Astrocyte (in vitro differentiated cells and primary cell): Measurements from ENCODE around the gene PGD. TPM values are rescaled to one million over a fixed set of nuclear protein-coding genes. Genes with fewer than 3 reads are reported as not detected.

ENCODE experiments used
- DNase-seq: peaks from one replicate; pipeline ENCODE4 v3.0.0-alpha.2; 2010; ENCODE audit warnings: low read depth
- FAIRE-seq: peaks from 2 replicates; lab custom pipeline; 2011; peaks lifted over from hg19 to GRCh38; lab: Jason Lieb, UNC
- H2AFZ ChIP-seq: 2 replicates; pipeline ENCODE4 v1.6.0; 2012; ENCODE audit warnings: low read depth, low read length, inconsistent platforms
- H3K27ac ChIP-seq: 2 replicates; pipeline ENCODE4 v1.5.1; 2011; ENCODE audit warnings: low read depth, low read length, inconsistent platforms
- H3K27me3 ChIP-seq: 2 replicates; pipeline ENCODE4 v1.6.0; 2011; ENCODE audit warnings: low read length, inconsistent platforms; ENCODE audit not compliant: insufficient read depth
- H3K36me3 ChIP-seq: 2 replicates; pipeline ENCODE4 v1.5.1; 2011; ENCODE audit warnings: low read length, inconsistent platforms; ENCODE audit not compliant: insufficient read depth
- H3K4me1 ChIP-seq: 2 replicates; pipeline ENCODE4 v1.5.1; 2011; ENCODE audit warnings: low read length, inconsistent platforms; ENCODE audit not compliant: insufficient read depth
- H3K4me2 ChIP-seq: 2 replicates; pipeline ENCODE4 v1.6.0; 2012; ENCODE audit warnings: low read length, inconsistent platforms
- H3K4me3 ChIP-seq: 2 replicates; pipeline ENCODE4 v1.5.1; 2011; ENCODE audit warnings: low read depth, mild to moderate bottlenecking, low read length, inconsistent platforms; ENCODE audit not compliant: insufficient read depth
- H3K79me2 ChIP-seq: 2 replicates; pipeline ENCODE4 v1.6.0; 2012; ENCODE audit warnings: mild to moderate bottlenecking, low read length, inconsistent platforms; ENCODE audit not compliant: insufficient read depth
- H3K9ac ChIP-seq: 2 replicates; pipeline ENCODE4 v1.6.0; 2012; ENCODE audit warnings: mild to moderate bottlenecking, low read length, inconsistent platforms
- H3K9me3 ChIP-seq: 2 replicates; pipeline ENCODE4 v1.5.1; 2012; ENCODE audit warnings: low read depth, mild to moderate bottlenecking, low read length, inconsistent platforms; ENCODE audit not compliant: insufficient read depth
- H4K20me1 ChIP-seq: 2 replicates; pipeline ENCODE4 v1.6.0; 2012; ENCODE audit warnings: low read length, inconsistent platforms; ENCODE audit not compliant: insufficient read depth
- H3K27ac Mint-ChIP-seq: one replicate; pipeline ENCODE4 v1.8.0; 2021; ENCODE audit warnings: mild to moderate bottlenecking, mixed read lengths; ENCODE audit not compliant: unreplicated experiment
- H3K27me3 Mint-ChIP-seq: one replicate; pipeline ENCODE4 v1.8.0; 2021; ENCODE audit warnings: low read depth, mixed read lengths; ENCODE audit not compliant: unreplicated experiment
- H3K36me3 Mint-ChIP-seq: one replicate; pipeline ENCODE4 v1.8.0; 2021; ENCODE audit warnings: low read depth, mixed read lengths; ENCODE audit not compliant: unreplicated experiment
- H3K4me1 Mint-ChIP-seq: one replicate; pipeline ENCODE4 v1.8.0; 2021; ENCODE audit warnings: low read depth, mixed read lengths; ENCODE audit not compliant: unreplicated experiment
- H3K4me3 Mint-ChIP-seq: one replicate; pipeline ENCODE4 v1.8.0; 2021; ENCODE audit warnings: mild to moderate bottlenecking, moderate library complexity, mixed read lengths; ENCODE audit not compliant: unreplicated experiment
- H3K9me3 Mint-ChIP-seq: one replicate; pipeline ENCODE4 v1.8.0; 2021; ENCODE audit warnings: mild to moderate bottlenecking, mixed read lengths; ENCODE audit not compliant: unreplicated experiment
- EZH2 ChIP-seq: IDR thresholded peaks from 2 replicates; pipeline ENCODE4 v1.6.1; 2012; ENCODE audit warnings: mild to moderate bottlenecking, low read length, inconsistent platforms; ENCODE audit not compliant: insufficient read depth
- total RNA-seq: library from RNA; stranded (reverse); gene quantifications from 2 replicates; pipeline ENCODE4 v1.2.1, GENCODE V29; 2021
- TF ChIP-seq, protein P1 (sequence below): IDR thresholded peaks from 2 replicates; pipeline ENCODE4 v1.5.1; 2011; ENCODE audit warnings: low read depth, mild to moderate bottlenecking, inconsistent platforms, low read length, moderate library complexity; ENCODE audit not compliant: insufficient read depth

PGD gene
- total RNA-seq, 1 donor from 2014 or later: 224 TPM

DNA sequence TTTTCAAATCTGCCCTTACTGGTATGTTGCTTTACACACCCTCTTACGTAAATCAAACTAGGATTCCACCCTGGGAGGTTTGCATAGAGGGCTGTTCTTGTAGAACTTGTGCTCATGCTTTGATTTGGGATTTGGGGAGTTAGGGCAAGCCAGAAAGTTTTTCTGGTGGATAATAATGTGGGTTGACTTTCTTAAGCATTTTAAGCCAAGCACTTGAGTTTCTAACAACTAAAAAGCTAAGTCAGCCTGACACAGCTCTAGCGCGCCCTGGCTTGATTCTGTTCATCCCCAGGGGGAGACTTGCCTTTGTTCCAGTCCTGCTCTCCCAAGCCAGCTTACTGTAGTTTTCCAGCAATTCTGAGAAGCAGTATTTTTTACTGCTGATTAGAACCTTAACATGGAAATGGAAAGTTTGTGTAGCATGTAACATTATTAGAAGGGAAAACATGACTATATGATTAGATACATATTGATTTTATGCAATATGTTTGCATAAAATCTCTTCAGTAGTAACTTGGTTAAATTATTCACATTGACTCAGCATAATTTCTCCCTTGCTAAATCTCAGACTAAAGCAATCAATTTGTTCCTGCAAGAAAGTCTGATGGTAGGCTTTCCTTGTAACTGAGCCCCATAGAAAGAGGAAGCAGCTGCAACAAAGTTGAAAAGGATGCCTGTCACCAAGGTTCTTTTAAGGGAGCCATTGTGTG is 11.0 kb upstream of the PGD start:
- Mint-ChIP-seq H3K4me1 (peaks cover 10% of the 10 kb centered on the region), H3K27ac (peak overlapping the region; percentile 41), H3K27me3 (no peaks in the 10 kb centered on the region), H3K9me3 (peaks cover 2% of the 10 kb centered on the region), H3K36me3 (peaks cover 5% of the 10 kb centered on the region), H3K4me3 (no peak overlapping the region)
- no peak for TF ChIP-seq EZH2
- TF ChIP-seq, protein P1, sequence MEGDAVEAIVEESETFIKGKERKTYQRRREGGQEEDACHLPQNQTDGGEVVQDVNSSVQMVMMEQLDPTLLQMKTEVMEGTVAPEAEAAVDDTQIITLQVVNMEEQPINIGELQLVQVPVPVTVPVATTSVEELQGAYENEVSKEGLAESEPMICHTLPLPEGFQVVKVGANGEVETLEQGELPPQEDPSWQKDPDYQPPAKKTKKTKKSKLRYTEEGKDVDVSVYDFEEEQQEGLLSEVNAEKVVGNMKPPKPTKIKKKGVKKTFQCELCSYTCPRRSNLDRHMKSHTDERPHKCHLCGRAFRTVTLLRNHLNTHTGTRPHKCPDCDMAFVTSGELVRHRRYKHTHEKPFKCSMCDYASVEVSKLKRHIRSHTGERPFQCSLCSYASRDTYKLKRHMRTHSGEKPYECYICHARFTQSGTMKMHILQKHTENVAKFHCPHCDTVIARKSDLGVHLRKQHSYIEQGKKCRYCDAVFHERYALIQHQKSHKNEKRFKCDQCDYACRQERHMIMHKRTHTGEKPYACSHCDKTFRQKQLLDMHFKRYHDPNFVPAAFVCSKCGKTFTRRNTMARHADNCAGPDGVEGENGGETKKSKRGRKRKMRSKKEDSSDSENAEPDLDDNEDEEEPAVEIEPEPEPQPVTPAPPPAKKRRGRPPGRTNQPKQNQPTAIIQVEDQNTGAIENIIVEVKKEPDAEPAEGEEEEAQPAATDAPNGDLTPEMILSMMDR: no peak
- no peaks in the 10 kb centered on the region for H3K79me2 ChIP-seq
- H3K36me3 ChIP-seq: no peaks in the 10 kb centered on the region
- no peak overlapping the region for H3K4me3 ChIP-seq
- peak overlapping the region; percentile 67 for H3K27ac ChIP-seq
- DNase-seq: peak; percentile 63
- H3K4me2 ChIP-seq: peak overlapping the region; percentile 70
- no peaks in the 10 kb centered on the region for H4K20me1 ChIP-seq
- H3K9ac ChIP-seq: peak overlapping the region; percentile 55
- peak; percentile 89 for FAIRE-seq
- H3K9me3 ChIP-seq: no peaks in the 10 kb centered on the region
- no peak overlapping the region for H2AFZ ChIP-seq
- H3K4me1 ChIP-seq: peaks cover 14% of the 10 kb centered on the region
- no peaks in the 10 kb centered on the region for H3K27me3 ChIP-seq

DNA sequence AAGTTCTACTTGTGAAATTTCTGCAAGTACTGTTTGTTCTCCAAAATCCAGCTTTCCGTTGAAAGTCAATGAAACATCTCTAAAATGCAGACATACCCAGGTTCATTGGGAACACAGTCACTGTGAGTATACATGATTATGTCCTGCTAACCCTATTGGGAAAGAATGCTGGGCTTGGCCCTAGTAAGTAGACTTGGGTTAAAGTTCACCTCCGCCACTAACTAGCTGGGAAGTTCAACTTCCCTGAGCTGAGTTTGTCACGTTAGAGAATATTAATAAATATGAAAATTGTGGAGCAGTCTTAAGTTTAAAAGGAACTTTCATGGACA is 10.5 kb upstream of the PGD start:
- peaks cover 2% of the 10 kb centered on the region for H3K9me3 Mint-ChIP-seq
- DNase-seq (no peak), FAIRE-seq (no peak)
- no peak overlapping the region for H3K4me3 Mint-ChIP-seq
- Histone ChIP-seq H3K27ac (peak overlapping the region; percentile 67), H3K4me2 (peak overlapping the region; percentile 70), H3K27me3 (no peaks in the 10 kb centered on the region), H3K79me2 (no peaks in the 10 kb centered on the region), H3K9me3 (no peaks in the 10 kb centered on the region), H3K4me1 (peaks cover 14% of the 10 kb centered on the region), H2AFZ (no peak overlapping the region), H4K20me1 (no peaks in the 10 kb centered on the region), H3K9ac (no peak overlapping the region), H3K36me3 (no peaks in the 10 kb centered on the region), H3K4me3 (no peak overlapping the region)
- peaks cover 4% of the 10 kb centered on the region for H3K36me3 Mint-ChIP-seq
- H3K27me3 Mint-ChIP-seq: no peaks in the 10 kb centered on the region
- no peak overlapping the region for H3K27ac Mint-ChIP-seq
- H3K4me1 Mint-ChIP-seq: peaks cover 10% of the 10 kb centered on the region
- TF ChIP-seq, protein P1: no peak
- no peak for TF ChIP-seq EZH2

DNA sequence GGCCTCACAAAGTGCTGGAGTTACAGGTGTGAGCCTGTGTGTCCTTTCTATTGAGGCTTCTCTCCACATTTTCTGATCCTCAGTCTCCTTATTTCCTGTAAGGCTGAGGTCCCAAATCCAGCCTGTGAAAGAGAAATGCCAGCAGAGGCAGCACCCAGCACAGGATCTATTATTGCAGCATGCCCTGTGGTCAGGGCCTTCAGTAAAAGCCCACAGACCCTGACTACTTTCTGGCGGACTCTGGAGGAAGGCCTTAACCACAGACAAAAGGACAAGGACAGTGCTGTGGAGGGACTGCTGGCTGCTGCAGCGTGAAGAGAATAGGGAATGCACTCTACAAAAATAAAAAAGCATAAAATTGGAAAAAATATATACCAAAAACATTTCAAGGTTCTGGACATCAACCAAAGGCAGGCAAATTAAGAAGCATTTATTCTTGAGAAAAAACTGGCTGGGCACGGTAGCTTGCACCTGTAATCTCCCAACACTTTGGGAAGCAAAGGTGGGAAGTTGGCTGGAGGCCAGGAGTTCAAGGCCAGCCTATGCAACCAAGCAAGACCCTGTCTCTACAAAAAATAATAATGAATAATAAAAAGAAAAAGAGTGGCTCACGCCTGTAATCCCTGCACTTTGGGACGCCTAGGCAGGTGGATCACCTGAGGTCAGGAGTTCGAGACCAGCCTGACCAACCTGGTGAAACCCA is 9.4 kb upstream of the PGD start:
- Mint-ChIP-seq H3K9me3 (peaks cover 2% of the 10 kb centered on the region), H3K27ac (no peak overlapping the region), H3K36me3 (peaks cover 2% of the 10 kb centered on the region), H3K4me3 (no peak overlapping the region), H3K4me1 (peaks cover 10% of the 10 kb centered on the region), H3K27me3 (no peaks in the 10 kb centered on the region)
- Histone ChIP-seq H3K4me2 (no peak overlapping the region), H3K9me3 (no peaks in the 10 kb centered on the region), H3K27me3 (no peaks in the 10 kb centered on the region), H3K4me3 (no peak overlapping the region), H3K36me3 (no peaks in the 10 kb centered on the region), H2AFZ (no peak overlapping the region), H3K4me1 (peaks cover 14% of the 10 kb centered on the region), H3K27ac (no peak overlapping the region), H3K79me2 (no peaks in the 10 kb centered on the region), H4K20me1 (no peaks in the 10 kb centered on the region), H3K9ac (no peak overlapping the region)
- TF ChIP-seq, protein P1: no peak
- no peak for TF ChIP-seq EZH2
- FAIRE-seq (no peak), DNase-seq (no peak)
